Gastrocnemius medialis (tissue), 4 donors: ENCODE data around the gene TPM2. TPM values are rescaled to one million over a fixed set of nuclear protein-coding genes. Genes with fewer than 3 reads are reported as not detected.
A peak's percentile ranks its signal among the peaks of the same experiment; 100 is the strongest.

Experiments
- ATAC-seq, 2 donors: fragments of 150-250 bp; one replicate each; pipeline ENCODE4 v1.9.1; 2016
- DNase-seq, 2 donors: peaks; one replicate each; pipeline ENCODE4 v3.0.0-alpha.2; 2019
- H3K27ac ChIP-seq, 4 donors: fragments of 200-600 bp; sonication (generic); 1 replicate in 1 of 4; 2 replicates in 3 of 4; pipeline ENCODE4 v1.5.1; 2016 to 2018; ENCODE audit warnings: mild to moderate bottlenecking in 2 of 4, moderate library complexity in 1 of 4
- H3K27me3 ChIP-seq, 3 donors: fragments of 200-600 bp; sonication (generic) in 2 of 3; 1 replicate in 1 of 3; 2 replicates in 2 of 3; pipeline versions ENCODE4 v1.5.1 to v1.6.0; 2016 to 2019; ENCODE audit warnings: mild to moderate bottlenecking in 1 of 3, moderate library complexity in 1 of 3
- H3K36me3 ChIP-seq, 2 donors: fragments of 200-600 bp; sonication (generic) in 1 of 2; one replicate each; pipeline ENCODE4 v1.5.1; 2017 to 2018
- H3K4me1 ChIP-seq, 2 donors: fragments of 200-600 bp; sonication (generic) in 1 of 2; one replicate each; pipeline ENCODE4 v1.5.1; 2016 to 2017; ENCODE audit warnings: mild to moderate bottlenecking in 2 of 2
- H3K4me3 ChIP-seq, 4 donors: fragments of 200-600 bp; sonication (generic) in 3 of 4; 1 replicate in 1 of 4; 2 replicates in 3 of 4; pipeline ENCODE4 v1.5.1; 2016 to 2019; ENCODE audit warnings: mild to moderate bottlenecking in 2 of 4
- H3K9me3 ChIP-seq, 3 donors: fragments of 200-600 bp; sonication (generic) in 2 of 3; 1 replicate in 1 of 3; 2 replicates in 2 of 3; pipeline ENCODE4 v1.5.1; 2016 to 2019
- POLR2A ChIP-seq, 2 donors: fragments of 450-650 bp; IDR thresholded peaks; one replicate each; pipeline ENCODE4 v1.6.1; 2017; ENCODE audit warnings: antibody characterized with exemption in 2 of 2, mild to moderate bottlenecking in 2 of 2, moderate library complexity in 2 of 2
- in situ Hi-C, 4 donors: fragments of 200-750 bp; cut with MboI; loops; one replicate each; pipeline versions ENCODE4 v1.15.0 to v1.8.0; 2017; ENCODE audit warnings: low sequenced_read_pairs in 4 of 4
- intact Hi-C: fragments of 100-400 bp; cut with DNase I; formaldehyde crosslinking; loops from one replicate; pipeline ENCODE4 v1.15.1; 2023; ENCODE audit warnings: low total_unique reads
- total RNA-seq, 4 donors: library from RNA; depleted of rRNA; stranded (reverse); fragments of >200 nt; gene quantifications; one replicate each; pipeline versions ENCODE4 v1.1.0 to v1.2.3, GENCODE V29; 2016
- TF ChIP-seq, protein P1 (sequence below), 5 experiments: fragments of 450-650 bp in 3 of 5; fragments of 200-600 bp in 2 of 5; sonication (generic) in 2 of 5; IDR thresholded peaks in 4 of 5; conservative IDR thresholded peaks in 1 of 5; 1 replicate in 4 of 5; 2 replicates in 1 of 5; pipeline ENCODE4 v1.5.1; 2016 to 2019; ENCODE audit warnings: antibody characterized with exemption in 5 of 5, mild to moderate bottlenecking in 3 of 5, moderate library complexity in 3 of 5

The TPM2 gene
- total RNA-seq, 4 donors from 2014 or later = 6,121 to 7,913 (median 7,020) TPM

DNA sequence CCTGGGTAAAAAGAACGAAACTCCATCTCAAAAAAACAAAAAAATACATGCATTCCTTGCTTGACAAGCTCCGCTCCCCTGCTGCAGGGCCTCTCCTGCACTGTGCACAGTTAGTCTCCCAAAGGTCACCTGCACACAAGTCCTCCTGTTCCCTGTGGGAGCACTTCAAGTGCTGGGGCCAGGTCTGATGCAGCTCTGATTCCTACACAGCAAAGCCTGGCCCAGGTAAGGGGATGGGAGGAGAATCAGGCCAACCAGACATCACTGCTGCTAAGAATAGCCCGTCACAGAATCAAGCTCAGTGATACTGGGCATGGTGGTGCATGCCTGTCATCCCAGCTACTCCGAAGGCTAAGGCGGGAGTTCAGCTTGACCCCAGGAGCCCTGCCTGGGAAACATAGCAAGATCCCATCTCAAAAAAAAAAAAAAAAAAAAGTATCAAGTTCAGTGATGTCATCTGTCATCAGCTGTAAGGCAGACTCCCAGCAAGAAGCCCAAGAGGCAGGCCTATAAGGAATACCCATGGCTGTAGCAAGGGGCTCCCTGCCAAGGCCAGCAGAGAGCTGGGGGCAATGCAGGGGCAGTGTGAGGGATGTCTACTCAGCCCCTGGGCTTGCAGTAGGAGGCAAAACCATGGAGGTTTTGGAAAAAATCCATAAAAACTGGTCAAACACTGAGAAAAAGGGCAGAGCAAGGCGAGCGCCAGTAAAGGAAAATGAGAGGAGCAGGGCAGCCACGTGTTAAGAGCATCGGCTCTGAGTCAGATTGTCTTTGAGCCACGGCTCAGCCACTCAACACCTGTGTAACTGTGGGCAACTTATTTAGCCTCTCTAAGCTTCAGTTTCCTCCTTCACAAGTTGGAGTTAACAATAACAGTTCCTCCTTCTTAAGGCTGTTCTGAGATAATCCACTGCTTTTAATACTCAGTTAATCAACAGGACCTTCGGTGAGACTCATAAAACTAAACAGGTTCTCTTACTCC lies 3.2 kb downstream of the TPM2 start:
- in situ Hi-C loops = no loop called here
- peak in 1 of 2 donors; percentile 49 for TF ChIP-seq POLR2A (IDR thresholded peaks at IDR 0.05)
- TF ChIP-seq, protein P1, sequence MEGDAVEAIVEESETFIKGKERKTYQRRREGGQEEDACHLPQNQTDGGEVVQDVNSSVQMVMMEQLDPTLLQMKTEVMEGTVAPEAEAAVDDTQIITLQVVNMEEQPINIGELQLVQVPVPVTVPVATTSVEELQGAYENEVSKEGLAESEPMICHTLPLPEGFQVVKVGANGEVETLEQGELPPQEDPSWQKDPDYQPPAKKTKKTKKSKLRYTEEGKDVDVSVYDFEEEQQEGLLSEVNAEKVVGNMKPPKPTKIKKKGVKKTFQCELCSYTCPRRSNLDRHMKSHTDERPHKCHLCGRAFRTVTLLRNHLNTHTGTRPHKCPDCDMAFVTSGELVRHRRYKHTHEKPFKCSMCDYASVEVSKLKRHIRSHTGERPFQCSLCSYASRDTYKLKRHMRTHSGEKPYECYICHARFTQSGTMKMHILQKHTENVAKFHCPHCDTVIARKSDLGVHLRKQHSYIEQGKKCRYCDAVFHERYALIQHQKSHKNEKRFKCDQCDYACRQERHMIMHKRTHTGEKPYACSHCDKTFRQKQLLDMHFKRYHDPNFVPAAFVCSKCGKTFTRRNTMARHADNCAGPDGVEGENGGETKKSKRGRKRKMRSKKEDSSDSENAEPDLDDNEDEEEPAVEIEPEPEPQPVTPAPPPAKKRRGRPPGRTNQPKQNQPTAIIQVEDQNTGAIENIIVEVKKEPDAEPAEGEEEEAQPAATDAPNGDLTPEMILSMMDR (IDR thresholded peaks at IDR 0.05 in 4 of 5, conservative IDR thresholded peaks at IDR 0.05 in 1 of 5) = no peak
- Histone ChIP-seq H3K27me3 (no peaks in the 10 kb centered on the region), H3K27ac (peak overlapping the region; percentile 97 to 99 (median 98)), H3K4me1 (peaks cover 40 to 51% of the 10 kb centered on the region in 2 donors), H3K4me3 (peak overlapping the region; percentile 16 to 96 (median 85)), H3K9me3 (no peaks in the 10 kb centered on the region), H3K36me3 (peaks cover 0 to 32% of the 10 kb centered on the region in 2 donors)
- ATAC-seq (peak; percentile 39 to 45), DNase-seq (peak; percentile 41 to 80)
- intact Hi-C loops = loop anchor here (5.0 kb wide), 1 partner anchor 694 kb away; no protein-coding TSS in a partner anchor

DNA sequence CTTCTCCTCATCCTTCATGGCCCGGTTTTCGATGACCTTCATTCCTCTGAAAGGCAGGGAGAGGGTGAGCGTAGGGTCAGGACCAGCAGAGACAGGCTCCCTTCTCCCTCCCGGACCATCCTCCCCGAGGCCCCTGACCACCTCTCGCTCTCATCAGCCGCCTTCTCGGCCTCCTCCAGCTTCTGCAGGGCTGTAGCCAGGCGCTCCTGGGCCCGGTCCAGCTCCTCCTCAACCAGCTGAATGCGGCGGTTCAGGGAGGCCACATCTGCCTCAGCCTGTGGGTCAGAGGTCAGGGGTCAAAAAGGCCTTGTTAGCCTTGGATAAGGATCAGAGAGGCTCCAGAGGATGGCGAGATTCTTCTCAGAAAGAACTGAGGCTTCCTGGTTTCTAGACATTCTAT lies 4.2 kb downstream of the TPM2 start:
- in situ Hi-C loops = no loop called here
- DNase-seq = no peak
- TF ChIP-seq, protein P1 (IDR thresholded peaks at IDR 0.05 in 4 of 5, conservative IDR thresholded peaks at IDR 0.05 in 1 of 5) = no peak
- TF ChIP-seq POLR2A (IDR thresholded peaks at IDR 0.05) = no peak
- Histone ChIP-seq H3K4me3 (peak overlapping the region in 1 of 4 donors; percentile 77), H3K4me1 (peaks cover 40 to 51% of the 10 kb centered on the region in 2 donors), H3K36me3 (peaks cover 0 to 32% of the 10 kb centered on the region in 2 donors), H3K9me3 (no peaks in the 10 kb centered on the region), H3K27me3 (no peaks in the 10 kb centered on the region), H3K27ac (peak overlapping the region; percentile 97 to 99 (median 98))
- intact Hi-C loops = loop anchor here (5.0 kb wide), 1 partner anchor 693 kb away; no protein-coding TSS in a partner anchor
- ATAC-seq = no peak

DNA sequence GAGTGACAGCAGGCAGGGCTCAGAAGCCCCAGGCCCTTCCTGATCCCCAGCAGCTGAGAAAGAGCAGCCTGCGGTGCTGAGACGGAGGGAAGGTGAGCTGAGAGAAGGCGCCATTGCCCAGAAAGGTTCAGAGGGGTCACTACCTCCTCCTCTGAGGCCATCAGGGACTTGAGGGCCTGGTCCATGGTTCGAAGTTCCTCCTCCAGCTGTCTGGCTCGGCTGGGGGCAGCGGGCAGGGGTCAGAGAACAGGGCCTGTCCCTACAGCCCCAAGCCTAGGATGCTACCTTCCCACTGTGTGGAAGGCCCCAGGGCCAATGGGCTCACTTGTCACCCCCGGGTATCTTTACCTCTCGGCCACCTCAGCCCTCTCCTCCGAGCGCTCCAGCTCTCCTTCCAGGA lies 4.8 kb downstream of the TPM2 start:
- Histone ChIP-seq H3K36me3 (peaks cover 0 to 32% of the 10 kb centered on the region in 2 donors), H3K9me3 (no peaks in the 10 kb centered on the region), H3K4me1 (peaks cover 40 to 51% of the 10 kb centered on the region in 2 donors), H3K4me3 (no peak overlapping the region), H3K27me3 (no peaks in the 10 kb centered on the region), H3K27ac (peak overlapping the region; percentile 97 to 99 (median 98))
- ATAC-seq (no peak), DNase-seq (no peak)
- intact Hi-C loops (loop anchor here (5.0 kb wide), 1 partner anchor 693 kb away; no protein-coding TSS in a partner anchor), in situ Hi-C loops (no loop called here)
- TF ChIP-seq, protein P1 (IDR thresholded peaks at IDR 0.05 in 4 of 5, conservative IDR thresholded peaks at IDR 0.05 in 1 of 5) = no peak
- TF ChIP-seq POLR2A (IDR thresholded peaks at IDR 0.05) = no peak

DNA sequence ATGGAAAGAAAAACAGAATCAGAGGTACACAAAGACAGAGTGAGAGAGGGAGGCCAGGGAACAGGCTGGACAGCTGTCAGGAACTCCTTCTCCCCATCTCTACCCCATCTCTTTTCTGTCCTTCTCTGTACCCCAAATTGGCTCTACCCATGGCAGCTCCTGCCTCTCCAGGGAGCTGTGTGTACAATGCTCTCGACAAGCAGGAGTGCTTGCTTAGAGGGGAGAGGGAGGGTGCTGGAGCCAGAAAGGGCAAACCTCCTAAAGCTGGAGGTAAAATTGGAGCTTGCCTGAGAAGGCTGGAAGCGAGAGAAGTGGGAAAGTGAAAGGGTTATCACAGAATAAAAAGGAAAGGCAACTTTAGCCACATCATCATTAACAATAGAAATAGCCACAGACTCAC lies 6.4 kb downstream of the TPM2 start:
- intact Hi-C loops = no loop called here
- Histone ChIP-seq H3K27me3 (no peaks in the 10 kb centered on the region), H3K27ac (peak overlapping the region; percentile 48 to 99 (median 98)), H3K36me3 (peaks cover 0 to 32% of the 10 kb centered on the region in 2 donors), H3K4me3 (no peak overlapping the region), H3K4me1 (peaks cover 33 to 41% of the 10 kb centered on the region in 2 donors), H3K9me3 (no peaks in the 10 kb centered on the region)
- in situ Hi-C loops = no loop called here
- ATAC-seq = no peak
- no peak for DNase-seq
- TF ChIP-seq, protein P1 (IDR thresholded peaks at IDR 0.05 in 4 of 5, conservative IDR thresholded peaks at IDR 0.05 in 1 of 5) = no peak
- no peak for TF ChIP-seq POLR2A (IDR thresholded peaks at IDR 0.05)
